ENCODE data around the gene AASDHPPT. TPM values are rescaled to one million over a fixed set of nuclear protein-coding genes. Genes with fewer than 3 reads are reported as not detected.

Gene AASDHPPT, protein sequence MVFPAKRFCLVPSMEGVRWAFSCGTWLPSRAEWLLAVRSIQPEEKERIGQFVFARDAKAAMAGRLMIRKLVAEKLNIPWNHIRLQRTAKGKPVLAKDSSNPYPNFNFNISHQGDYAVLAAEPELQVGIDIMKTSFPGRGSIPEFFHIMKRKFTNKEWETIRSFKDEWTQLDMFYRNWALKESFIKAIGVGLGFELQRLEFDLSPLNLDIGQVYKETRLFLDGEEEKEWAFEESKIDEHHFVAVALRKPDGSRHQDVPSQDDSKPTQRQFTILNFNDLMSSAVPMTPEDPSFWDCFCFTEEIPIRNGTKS
- 27.6 to 35.6 TPM (median 28.0 TPM) in 5 replicates for total RNA-seq (2022; extraction: Qiagen RNA extraction)

GRCh38 chr11:106077609-106078455 is at the start of gene AASDHPPT:
AASDHPPT (plus strand) TSS chr11:106077662; CDS start chr11:106077711, 49 bp downstream.

DNA sequence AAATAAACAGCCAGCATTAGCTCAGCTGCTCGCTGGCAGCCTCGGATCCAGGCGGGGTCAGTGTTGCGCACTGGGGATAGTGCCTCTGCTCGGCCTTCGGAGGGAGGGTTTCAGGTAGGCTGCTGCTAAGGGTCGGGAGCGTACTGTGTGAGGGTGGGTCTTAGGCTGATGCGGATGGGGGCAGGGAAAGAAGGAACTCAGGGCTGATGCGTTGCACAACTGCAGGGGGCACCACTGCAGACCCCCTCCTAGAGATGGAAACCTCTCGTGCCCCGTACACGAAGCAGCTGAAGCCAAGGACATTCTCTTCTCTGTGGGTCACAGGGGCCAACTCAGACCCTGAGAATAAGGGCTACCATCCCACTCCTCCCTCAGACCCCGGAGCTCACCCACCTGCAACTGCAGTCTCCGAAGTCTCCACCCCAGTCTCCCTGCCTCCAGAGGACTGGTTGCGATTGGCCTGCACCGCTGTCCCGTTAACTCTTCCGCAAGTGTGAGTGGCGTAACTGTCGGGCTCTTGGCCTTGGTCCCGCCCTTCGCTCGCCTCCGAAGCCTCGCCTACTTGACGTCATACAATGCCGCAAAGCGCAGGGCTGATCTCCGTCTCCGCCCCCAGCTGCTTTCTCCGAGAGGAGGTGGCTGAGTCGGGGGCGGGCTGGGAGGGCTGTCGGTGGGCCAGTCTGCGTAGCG is 398 bp upstream of the AASDHPPT start, which contains the start of gene KBTBD3:
Gene KBTBD3, minus strand, starts transcription at position 429 of the 690 bp plus-strand sequence. CDS start 18,250 bp downstream, outside the sequence.

Other genes starting within 250 kb of the AASDHPPT start
- 7.7 to 11.8 TPM (median 9.0 TPM) in 5 replicates for gene MSANTD4, start 55.4 kb upstream of the AASDHPPT start, total RNA-seq (2022; extraction: Qiagen RNA extraction)
- gene KBTBD3, start 315 bp upstream of the AASDHPPT start, total RNA-seq (2022; extraction: Qiagen RNA extraction): 0.74 to 1.3 TPM (median 0.94 TPM) in 5 replicates

All from A549 treated with AZD2906 at 1 μM for 4 hours (cell line).